GM06990 (cell line): ENCODE results near the gene ADARB2.

Experiments used
- DNase-seq: peaks from one replicate; pipeline ENCODE4 v3.0.0-alpha.2; 2011; ENCODE audit not compliant: insufficient read length; ENCODE audit errors: extremely low read depth
- H3K27me3 ChIP-seq: replicated peaks from 2 replicates; pipeline ENCODE4 v1.6.0; 2011; ENCODE audit warnings: low read length; ENCODE audit not compliant: control insufficient read depth, insufficient read depth
- H3K36me3 ChIP-seq: 2 replicates; pipeline ENCODE4 v1.5.1; 2011; ENCODE audit warnings: low read length; ENCODE audit not compliant: control insufficient read depth, insufficient read depth
- H3K4me3 ChIP-seq: replicated peaks from 2 replicates; pipeline ENCODE4 v1.5.1; 2011; ENCODE audit warnings: low read depth, mild to moderate bottlenecking, control low read depth, low read length
- TF ChIP-seq, protein P1 (sequence below): IDR thresholded peaks from 2 replicates; pipeline ENCODE4 v1.5.1; 2011; ENCODE audit warnings: low read length, control low read depth, mild to moderate bottlenecking, inconsistent platforms; ENCODE audit not compliant: insufficient read depth, poor library complexity, severe bottlenecking

ADARB2 gene

DNA sequence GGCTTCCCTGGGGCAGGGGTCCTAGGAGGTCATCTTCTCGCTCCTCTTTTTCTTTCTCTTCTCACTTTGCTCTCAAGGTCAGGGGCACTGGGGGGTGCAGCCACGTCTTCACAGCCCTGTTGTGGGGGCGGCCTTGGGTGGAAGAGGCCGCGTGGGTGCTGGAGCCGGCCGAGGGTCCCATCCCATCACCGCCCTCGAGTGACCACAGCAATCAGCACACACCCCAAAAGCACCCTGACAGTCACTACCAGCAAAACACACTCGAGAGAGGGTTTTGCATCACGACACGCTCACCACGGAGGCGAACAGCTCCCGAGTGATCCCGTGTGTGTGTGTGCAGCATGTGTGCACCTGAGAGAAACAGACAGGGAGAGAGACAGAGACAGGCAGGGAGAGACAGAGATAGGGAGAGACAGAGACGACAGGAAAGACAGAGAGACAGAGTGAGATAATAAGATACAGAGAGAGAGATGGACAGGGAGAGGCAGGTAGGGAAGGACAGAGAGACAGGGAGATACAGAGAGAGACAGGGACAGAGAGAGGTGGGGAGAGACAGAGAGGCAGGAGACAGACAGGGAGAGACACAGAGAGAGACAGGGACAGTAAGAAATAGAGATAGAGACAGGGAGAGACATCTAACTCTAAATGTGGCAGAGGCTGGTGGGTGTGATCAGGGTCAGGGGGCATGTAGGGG lies 580.3 kb downstream of the ADARB2 start:
- TF ChIP-seq, protein P1, sequence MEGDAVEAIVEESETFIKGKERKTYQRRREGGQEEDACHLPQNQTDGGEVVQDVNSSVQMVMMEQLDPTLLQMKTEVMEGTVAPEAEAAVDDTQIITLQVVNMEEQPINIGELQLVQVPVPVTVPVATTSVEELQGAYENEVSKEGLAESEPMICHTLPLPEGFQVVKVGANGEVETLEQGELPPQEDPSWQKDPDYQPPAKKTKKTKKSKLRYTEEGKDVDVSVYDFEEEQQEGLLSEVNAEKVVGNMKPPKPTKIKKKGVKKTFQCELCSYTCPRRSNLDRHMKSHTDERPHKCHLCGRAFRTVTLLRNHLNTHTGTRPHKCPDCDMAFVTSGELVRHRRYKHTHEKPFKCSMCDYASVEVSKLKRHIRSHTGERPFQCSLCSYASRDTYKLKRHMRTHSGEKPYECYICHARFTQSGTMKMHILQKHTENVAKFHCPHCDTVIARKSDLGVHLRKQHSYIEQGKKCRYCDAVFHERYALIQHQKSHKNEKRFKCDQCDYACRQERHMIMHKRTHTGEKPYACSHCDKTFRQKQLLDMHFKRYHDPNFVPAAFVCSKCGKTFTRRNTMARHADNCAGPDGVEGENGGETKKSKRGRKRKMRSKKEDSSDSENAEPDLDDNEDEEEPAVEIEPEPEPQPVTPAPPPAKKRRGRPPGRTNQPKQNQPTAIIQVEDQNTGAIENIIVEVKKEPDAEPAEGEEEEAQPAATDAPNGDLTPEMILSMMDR, result no peak
- H3K36me3 ChIP-seq, result no peaks in the 10 kb centered on the region
- no peak for DNase-seq
- no peak overlapping the region for H3K4me3 ChIP-seq
- no peaks in the 10 kb centered on the region; the same call in none of the 2 replicates for H3K27me3 ChIP-seq

DNA sequence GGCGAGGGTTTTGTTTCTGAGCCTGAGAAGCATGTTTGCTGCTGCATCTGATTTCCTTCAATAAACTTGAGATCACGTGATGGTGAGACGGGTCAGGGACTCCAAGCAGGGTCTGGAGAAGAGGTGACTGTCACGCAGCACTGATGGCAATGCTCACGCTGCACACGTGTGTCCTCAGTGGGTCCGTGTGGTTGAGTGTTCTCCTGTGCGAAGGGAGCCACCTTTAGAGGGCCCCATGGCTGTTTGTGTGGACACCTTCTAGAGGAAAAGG lies 580.8 kb downstream of the ADARB2 start:
- TF ChIP-seq, protein P1, result no peak
- no peak overlapping the region for H3K4me3 ChIP-seq
- no peaks in the 10 kb centered on the region for H3K36me3 ChIP-seq
- no peak for DNase-seq
- no peaks in the 10 kb centered on the region; the same call in none of the 2 replicates for H3K27me3 ChIP-seq

GRCh38 chr10:1155791-1156615 lies 581.3 kb downstream of the ADARB2 start:
- Histone ChIP-seq H3K4me3 (no peak overlapping the region), H3K27me3 (no peaks in the 10 kb centered on the region; the same call in none of the 2 replicates), H3K36me3 (no peaks in the 10 kb centered on the region)
- no peak for DNase-seq
- TF ChIP-seq, protein P1, result no peak

GRCh38 chr10:1154531-1155295 lies 582.6 kb downstream of the ADARB2 start:
- TF ChIP-seq, protein P1, result no peak
- Histone ChIP-seq H3K36me3 (no peaks in the 10 kb centered on the region), H3K27me3 (peaks cover 3% of the 10 kb centered on the region)

GRCh38 chr10:1153805-1154351 lies 583.4 kb downstream of the ADARB2 start:
- TF ChIP-seq, protein P1, result no peak
- Histone ChIP-seq H3K36me3 (no peaks in the 10 kb centered on the region), H3K27me3 (peaks cover 3% of the 10 kb centered on the region), H3K4me3 (no peak overlapping the region)
- no peak for DNase-seq

More at GRCh38 chr10:1154531-1155295, 582.6 kb downstream of the ADARB2 start:
- no peak for DNase-seq
- H3K4me3 ChIP-seq, result no peak overlapping the region
